KMS-11 (cell line): ENCODE data around the gene TRIM52.

Source experiments
- H2AFZ ChIP-seq: fragments of 200-600 bp; sonication (generic); 2 replicates; pipeline ENCODE4 v1.6.1; 2016; ENCODE audit warnings: antibody characterized with exemption, mixed run types, low read depth
- H3K27ac ChIP-seq: fragments of 200-600 bp; sonication (generic); 2 replicates; pipeline ENCODE4 v1.6.1; 2016; ENCODE audit warnings: mild to moderate bottlenecking, mixed run types
- H3K27me3 ChIP-seq: fragments of 200-600 bp; sonication (generic); 2 replicates; pipeline ENCODE4 v1.6.1; 2017; ENCODE audit warnings: mild to moderate bottlenecking, low read depth, mixed run types, moderate library complexity; ENCODE audit not compliant: insufficient read depth
- H3K36me3 ChIP-seq: fragments of 200-600 bp; sonication (generic); 2 replicates; pipeline ENCODE4 v1.6.1; 2017; ENCODE audit warnings: mild to moderate bottlenecking, mixed run types; ENCODE audit not compliant: insufficient read depth
- H3K4me1 ChIP-seq: fragments of 200-600 bp; sonication (generic); 2 replicates; pipeline ENCODE4 v1.6.1; 2016; ENCODE audit warnings: mild to moderate bottlenecking, low read depth, mixed run types; ENCODE audit not compliant: poor library complexity, severe bottlenecking
- H3K4me2 ChIP-seq: fragments of 200-600 bp; sonication (generic); 2 replicates; pipeline ENCODE4 v1.7.0; 2016; ENCODE audit warnings: mild to moderate bottlenecking, mixed run types
- H3K4me3 ChIP-seq: fragments of 200-600 bp; sonication (generic); IDR thresholded peaks from 2 replicates; pipeline ENCODE4 v1.6.1; 2017; ENCODE audit warnings: low read depth, low read length, mixed read lengths; ENCODE audit not compliant: insufficient read depth
- H3K79me2 ChIP-seq: fragments of 200-600 bp; sonication (generic); 2 replicates; pipeline ENCODE4 v1.6.1; 2016; ENCODE audit warnings: low read depth, mixed run types; ENCODE audit not compliant: insufficient read depth
- H3K9ac ChIP-seq: fragments of 200-600 bp; sonication (generic); 2 replicates; pipeline ENCODE4 v1.6.1; 2016; ENCODE audit warnings: mild to moderate bottlenecking, mixed run types
- H4K20me1 ChIP-seq: fragments of 200-600 bp; sonication (generic); 2 replicates; pipeline ENCODE4 v1.6.1; 2016; ENCODE audit warnings: mild to moderate bottlenecking, mixed run types; ENCODE audit not compliant: insufficient read depth
- CTCF ChIP-seq: fragments of 200-600 bp; sonication (generic); conservative IDR thresholded peaks from 2 replicates; pipeline ENCODE4 v1.6.1; 2017; ENCODE audit warnings: low read depth, mild to moderate bottlenecking, antibody characterized with exemption, low read length, moderate library complexity, mixed read lengths

The TRIM52 gene

DNA sequence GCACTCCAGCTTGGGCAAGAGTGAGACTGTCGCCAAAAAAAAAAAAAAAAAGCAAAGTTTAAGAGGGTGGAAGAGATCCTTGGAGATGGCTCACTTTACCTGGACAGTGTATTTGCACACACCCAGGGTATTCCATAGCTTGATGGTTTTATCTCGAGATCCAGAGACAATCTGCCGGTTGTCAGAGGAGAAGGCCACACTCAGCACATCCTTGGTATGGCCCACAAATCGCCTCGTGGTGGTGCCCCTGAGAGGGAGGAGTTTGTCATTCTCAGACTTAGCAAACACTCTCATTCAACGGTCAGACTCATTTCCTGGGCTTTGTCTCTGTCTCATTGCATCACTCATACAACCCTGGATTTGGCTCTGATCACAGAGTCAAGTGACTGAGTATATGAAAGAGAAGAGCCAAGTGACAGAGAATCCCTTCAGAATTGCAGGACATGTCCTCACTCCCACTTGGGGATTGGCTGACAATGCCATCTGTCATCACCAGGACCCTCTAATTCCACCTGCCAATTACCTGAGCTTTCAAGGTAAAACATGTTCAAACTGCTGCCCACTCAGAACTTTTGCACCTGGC is 19.5 kb downstream of the TRIM52 start:
- H3K27me3 ChIP-seq, result no peaks in the 10 kb centered on the region
- TF ChIP-seq CTCF, result no peak
- H3K9ac ChIP-seq, result peak overlapping the region; percentile 98; the same call in 1 of the 2 replicates
- peaks cover 8% of the 10 kb centered on the region; the same call in 1 of the 2 replicates for H4K20me1 ChIP-seq
- H3K4me3 ChIP-seq, result no peak overlapping the region
- H3K4me1 ChIP-seq, result peaks cover 19% of the 10 kb centered on the region
- peak overlapping the region; percentile 90; the same call in 1 of the 2 replicates for H3K27ac ChIP-seq
- peak overlapping the region; percentile 93 for H3K4me2 ChIP-seq
- H3K79me2 ChIP-seq, result peaks cover 54% of the 10 kb centered on the region
- peaks cover 23% of the 10 kb centered on the region; the same call in 1 of the 2 replicates for H3K36me3 ChIP-seq
- no peak overlapping the region for H2AFZ ChIP-seq

DNA sequence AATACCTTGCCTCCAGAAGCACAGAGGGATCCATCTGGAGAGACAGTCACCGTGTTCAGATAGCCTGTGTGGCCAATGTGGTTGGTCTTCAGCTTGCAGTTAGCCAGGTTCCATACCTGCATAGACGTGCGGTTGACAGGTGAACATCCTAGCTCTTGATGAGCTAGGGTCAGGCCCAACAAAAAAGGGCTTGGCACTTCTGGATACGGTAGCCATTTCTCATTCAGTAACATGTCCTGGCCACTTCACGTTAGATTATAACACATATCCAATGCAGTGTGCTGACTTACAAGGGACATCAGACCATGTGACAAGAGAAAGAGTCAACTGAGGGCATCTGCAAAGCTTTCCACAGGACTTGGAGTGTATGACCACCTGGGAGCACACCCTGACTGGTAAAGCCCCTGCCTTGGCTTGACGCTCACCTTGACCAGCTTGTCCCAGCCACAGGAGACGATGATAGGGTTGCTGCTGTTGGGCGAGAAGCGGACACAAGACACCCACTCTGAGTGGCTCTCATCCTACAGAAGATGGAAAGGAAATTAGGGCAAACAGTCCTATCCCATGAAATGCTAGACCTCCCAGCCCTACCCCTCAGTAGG is 21.8 kb downstream of the TRIM52 start:
- no peaks in the 10 kb centered on the region for H3K27me3 ChIP-seq
- no peak overlapping the region for H2AFZ ChIP-seq
- peaks cover 8% of the 10 kb centered on the region; the same call in 1 of the 2 replicates for H4K20me1 ChIP-seq
- peaks cover 23% of the 10 kb centered on the region; the same call in 1 of the 2 replicates for H3K36me3 ChIP-seq
- H3K27ac ChIP-seq, result no peak overlapping the region; the same call in 1 of the 2 replicates
- H3K9ac ChIP-seq, result no peak overlapping the region
- no peak for TF ChIP-seq CTCF
- peaks cover 54% of the 10 kb centered on the region for H3K79me2 ChIP-seq
- H3K4me1 ChIP-seq, result peaks cover 16% of the 10 kb centered on the region
- no peak overlapping the region for H3K4me2 ChIP-seq
- no peak overlapping the region for H3K4me3 ChIP-seq

DNA sequence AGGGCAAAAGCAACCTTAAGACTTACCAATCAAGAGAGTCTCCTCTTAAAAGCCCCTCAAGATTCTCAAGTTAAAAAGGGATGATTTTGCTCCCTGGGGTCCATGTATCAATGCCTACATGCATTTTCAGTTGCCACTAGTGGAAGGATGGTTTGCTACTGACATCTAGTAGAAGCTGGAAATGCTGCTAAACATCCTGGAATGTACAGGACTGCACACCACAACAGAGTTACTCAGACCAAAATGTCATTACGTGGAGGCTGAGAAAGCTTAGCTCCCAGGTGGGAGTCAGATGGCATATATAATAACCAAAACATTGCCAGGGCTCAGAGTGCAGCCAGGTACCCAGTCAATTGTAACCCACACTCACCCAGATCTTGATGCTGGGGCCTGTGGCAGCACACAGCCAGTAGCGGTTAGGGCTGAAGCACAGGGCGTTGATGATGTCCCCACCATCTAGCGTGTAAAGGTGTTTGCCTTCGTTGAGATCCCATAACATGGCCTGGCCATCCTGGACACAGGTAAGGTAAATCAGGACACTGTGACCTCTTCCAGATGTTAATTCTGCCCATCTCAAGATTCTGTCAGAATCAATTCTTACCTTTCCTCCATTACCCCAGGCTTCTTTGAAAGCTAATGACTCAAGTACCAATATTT is 23.1 kb downstream of the TRIM52 start:
- no peaks in the 10 kb centered on the region for H3K27me3 ChIP-seq
- no peak overlapping the region for H3K27ac ChIP-seq
- H3K36me3 ChIP-seq, result peaks cover 23% of the 10 kb centered on the region; the same call in 1 of the 2 replicates
- H3K79me2 ChIP-seq, result peaks cover 45% of the 10 kb centered on the region
- no peak overlapping the region for H3K4me3 ChIP-seq
- TF ChIP-seq CTCF, result no peak
- no peak overlapping the region for H3K4me2 ChIP-seq
- H3K9ac ChIP-seq, result no peak overlapping the region
- peaks cover 16% of the 10 kb centered on the region for H3K4me1 ChIP-seq
- no peak overlapping the region for H2AFZ ChIP-seq
- H4K20me1 ChIP-seq, result peaks cover 8% of the 10 kb centered on the region; the same call in 1 of the 2 replicates

DNA sequence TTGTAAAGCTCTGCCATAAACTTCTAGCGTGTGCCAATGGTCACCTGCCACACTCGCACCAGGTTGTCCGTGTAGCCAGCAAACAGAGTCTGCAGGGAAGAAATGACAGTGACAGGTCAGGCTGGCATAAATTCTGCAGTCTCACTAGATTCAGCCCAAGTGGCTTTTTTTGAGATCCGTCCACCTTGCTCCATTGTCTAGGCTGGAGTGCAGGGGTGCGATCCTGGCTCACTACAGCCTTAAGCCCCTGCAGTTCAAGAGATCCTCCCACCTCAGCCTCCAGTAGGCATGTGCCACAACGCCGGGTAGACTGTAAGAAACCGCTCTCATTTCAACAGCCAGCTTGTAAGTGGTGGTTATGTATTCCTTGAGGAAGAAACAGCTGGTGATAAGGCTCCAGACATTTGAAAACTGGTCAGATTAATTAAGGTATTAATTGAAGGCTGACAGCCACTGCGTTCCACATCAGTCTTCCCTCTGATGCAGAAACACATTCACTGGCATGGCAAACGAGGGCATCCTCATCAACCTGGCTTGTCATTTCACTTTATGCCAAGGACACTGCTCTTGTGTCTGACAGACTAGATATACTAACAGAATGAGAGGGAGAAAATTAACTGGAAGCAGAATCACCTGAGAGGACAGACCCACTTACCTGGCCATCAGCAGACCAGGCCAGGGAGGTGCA is 23.8 kb downstream of the TRIM52 start:
- Histone ChIP-seq H4K20me1 (peaks cover 8% of the 10 kb centered on the region; the same call in 1 of the 2 replicates), H2AFZ (no peak overlapping the region), H3K4me3 (no peak overlapping the region), H3K36me3 (peaks cover 23% of the 10 kb centered on the region; the same call in 1 of the 2 replicates), H3K27ac (no peak overlapping the region), H3K4me2 (no peak overlapping the region), H3K9ac (no peak overlapping the region), H3K27me3 (no peaks in the 10 kb centered on the region), H3K79me2 (peaks cover 37% of the 10 kb centered on the region), H3K4me1 (peaks cover 15% of the 10 kb centered on the region)
- no peak for TF ChIP-seq CTCF
